Measurements from ENCODE around the gene SWSAP1.

The SWSAP1 gene

DNA sequence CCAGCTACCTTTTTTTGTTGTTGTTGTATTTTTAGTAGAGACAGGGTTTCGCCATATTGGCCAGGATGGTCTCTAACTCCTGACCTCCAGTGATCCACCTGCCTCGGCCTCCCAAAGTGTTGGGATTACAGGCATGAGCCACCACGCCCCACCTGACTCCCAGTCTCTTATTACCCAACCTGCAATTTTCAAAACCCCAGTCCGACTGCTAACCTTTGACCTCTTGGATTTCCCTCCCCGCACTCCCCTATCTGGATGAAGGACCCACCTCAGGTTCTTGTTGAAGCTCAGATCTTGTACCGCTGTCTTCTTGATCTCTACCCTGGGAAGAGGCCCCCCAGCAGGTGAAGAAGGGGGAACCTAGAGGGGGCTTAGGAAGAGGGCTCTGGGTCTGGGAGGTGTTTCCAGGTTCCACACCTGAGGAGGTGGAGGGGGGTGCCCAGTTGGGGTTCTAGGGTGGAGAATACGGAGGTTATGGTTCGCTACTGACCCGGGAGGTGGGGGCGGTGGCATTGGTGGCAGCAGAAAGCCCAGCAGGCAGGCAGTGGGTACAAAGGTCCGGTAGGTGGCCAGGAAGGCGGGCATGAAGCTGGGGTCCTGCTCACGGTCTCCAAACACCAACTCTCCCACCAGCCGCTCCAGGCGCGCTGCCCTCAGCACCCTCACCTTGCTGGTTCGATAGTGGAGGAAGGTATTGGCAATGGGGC is 42.0 kb downstream of the SWSAP1 start:
- DNase-seq, result no peak

DNA sequence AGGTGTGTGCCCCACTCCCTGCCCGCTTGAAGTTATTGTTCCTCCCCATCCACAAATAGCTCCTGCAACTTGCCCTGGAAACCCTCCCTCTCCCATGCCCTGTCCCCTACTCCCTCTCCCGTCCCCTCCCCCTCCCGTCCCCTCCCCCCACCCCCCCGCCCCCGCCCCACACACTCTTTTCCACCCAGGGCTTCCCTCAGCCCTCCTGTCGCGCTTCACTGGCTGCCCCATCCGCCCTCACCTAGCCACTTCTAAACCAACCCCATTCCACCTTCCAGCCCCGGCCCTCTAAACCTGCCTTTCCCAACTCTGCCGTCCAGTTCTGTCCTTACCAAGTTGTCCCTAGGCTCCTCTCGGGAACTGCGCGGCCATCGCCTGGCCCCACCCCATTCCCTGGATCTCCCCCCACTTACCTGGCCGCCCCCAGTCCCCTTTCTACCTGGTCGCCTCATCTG is 43.7 kb downstream of the SWSAP1 start:
- DNase-seq, result no peak

DNA sequence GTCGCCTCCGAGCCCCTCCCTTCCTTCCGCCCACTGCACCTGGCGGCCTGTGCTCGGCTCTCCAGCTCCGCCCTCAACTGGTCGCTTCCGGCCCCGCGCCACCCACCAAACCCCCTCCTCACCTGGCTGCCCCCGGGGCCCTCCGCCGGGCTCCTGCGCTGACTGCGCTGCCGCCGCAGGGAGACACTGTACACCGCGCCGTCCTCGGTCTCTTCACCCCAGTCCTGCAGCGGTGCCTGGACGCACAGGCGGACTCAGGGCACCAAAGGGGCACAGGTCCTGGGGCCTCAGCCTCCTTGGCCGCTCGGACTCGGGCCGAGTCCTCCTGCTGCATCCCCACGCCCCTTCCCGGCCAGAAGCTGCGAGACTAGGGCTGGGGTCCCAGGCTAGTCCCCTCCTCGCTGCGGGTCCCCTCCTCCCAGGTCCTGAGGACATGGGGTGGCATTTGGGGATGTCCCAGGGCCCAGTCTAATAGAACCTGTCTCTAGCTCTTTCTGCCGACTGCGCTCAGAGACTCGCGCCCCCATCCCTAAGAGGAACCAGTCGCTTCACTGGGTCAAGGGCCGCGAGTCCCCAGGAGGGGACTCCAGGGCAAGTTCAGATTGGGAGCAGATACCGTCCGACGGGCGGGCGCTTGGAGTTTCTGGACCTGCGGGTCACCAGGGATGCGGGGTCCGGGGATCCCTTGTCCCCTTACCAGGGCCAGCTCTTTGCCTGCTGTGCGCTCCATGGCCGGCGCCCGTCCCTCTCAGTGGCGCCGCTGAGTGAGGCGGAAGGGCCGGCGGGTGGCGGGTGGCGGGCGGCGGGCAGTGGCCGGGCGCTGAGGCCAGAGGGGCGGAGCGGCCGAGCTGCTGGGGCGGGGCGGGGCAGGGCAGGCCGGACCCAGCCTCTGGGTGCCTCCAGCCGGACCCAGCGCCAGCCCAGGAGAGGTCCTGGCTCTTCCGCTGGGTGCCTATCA is 44.4 kb downstream of the SWSAP1 start, which contains the start of gene RGL3:
Gene RGL3, minus strand, starts transcription at position 766 of the 958 bp plus-strand sequence. Its CDS starts 36 bp downstream, at position 730.
- no peak for DNase-seq

DNA sequence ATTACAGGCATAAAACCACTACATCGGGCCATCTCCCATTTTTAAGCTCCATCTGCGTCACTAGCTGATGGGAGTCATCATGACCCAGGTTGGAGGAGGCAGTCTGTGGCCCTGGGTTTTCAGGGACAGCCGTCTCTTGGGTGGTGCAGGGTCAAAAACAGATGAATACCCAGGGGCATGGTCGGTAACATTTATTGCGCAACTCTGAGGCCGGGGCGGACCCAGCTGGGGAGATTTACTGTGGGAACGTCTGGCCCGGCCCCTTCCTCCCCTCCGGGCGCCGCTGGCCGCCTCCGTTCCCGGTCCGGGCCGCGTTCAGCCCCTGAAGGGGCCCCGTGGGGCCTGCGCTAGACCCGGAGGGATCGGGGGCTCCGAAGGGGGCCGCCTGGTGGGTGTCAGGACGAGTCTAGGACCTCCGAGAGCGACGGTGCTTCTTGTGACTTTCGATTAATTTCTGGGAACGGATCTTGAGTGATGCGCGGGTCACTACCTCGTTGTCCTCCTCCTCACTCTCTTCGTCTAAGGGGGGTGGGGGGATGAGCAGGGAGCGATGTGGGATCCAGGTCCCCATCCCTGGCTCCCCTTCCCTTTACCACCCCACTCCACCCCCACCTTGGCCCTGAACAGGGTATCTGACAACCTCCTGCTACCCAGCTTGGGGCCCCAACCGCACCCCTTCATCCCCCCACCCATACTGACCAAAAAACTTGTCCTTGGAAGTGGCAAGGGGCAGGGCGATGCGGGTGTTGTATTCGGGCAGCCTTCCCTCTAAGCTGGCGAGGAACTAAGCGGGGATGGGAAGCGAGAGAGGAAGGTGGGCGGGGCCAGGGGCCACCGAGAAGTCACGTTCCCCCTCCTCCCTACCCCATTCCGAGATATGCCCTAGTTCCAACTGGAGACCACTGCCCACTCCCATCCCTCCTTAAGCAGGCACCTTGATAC is 46.2 kb downstream of the SWSAP1 start:
- DNase-seq, result no peak

DNA sequence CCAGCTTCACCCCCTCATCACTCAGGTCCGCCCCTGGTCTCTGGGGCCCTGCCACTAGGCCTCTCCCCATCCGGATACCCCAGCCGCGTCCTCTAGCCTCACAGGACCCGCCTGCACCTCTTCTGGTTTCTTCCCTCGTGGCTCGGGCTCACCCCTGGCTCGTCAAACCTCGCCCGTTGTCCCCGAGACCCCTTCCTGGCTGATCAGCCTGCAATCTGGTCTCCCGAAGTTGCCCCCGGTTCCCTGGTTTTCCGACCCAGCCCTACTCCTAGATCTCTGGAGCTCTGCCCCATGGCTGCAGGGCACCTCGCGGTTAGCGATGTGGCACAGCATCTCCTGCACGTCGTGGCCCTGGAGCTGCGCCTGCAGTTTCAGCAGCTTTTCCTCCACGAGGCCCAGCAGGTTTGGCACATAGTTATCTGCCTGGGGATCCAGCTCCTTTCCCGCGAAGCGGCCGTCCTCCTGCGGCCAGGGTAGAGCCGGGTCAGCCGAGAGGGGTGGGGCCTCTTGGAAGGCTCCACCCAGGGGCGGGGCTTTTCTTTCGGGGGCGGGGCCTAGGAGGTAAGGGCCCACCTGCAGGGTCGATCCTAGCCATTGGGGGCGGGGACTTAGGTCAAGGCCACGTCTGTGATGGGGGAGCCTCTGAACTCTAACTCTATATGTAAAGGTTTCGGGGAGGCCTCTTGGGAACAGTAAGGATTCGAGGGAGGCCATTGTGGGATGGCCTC is 47.1 kb downstream of the SWSAP1 start:
- DNase-seq, result no peak

DNA sequence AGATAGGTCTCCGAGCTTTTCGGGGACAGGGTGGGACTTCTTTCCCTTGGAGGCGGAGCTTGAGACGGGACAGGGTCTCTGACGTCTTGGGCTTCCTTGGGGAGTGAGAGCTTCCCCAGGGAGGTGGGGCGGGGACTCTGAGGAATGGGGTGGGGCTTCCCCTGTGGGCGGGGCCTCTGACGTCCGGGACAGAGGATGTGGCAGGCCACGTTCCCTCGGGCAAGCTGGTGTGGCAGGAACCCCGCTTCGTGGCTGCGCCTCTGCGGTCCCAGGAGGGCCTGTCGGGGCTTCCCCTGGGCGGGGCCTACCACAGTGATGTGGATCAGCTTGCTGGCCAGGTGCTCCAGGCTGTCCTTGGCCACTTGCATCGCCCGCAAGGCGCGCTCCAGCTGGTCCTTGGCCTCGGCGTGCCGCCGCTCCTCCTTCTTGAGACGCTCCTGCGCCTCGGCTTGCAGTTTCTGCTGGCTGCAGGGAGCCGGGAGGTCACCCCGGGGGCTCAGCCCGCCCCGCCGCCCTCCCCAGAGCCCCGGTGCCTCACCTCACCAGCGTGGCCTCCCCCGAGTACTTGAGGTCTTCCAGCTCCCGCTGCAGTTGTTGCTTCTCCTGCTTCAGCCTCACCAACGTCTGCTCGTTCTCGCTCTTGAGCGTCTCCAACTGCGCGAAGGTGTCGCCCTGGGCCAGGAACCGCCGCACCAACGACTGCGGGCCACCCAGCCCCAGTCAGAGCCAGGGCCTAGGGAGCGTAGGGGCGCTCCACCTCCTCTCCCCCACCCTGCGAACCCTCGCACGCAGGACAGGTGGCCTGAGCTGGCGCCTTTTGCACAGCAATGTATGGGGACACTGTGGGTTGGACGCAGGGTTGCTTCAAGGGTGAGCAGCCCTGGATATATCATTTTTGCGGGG is 47.9 kb downstream of the SWSAP1 start:
- peak in 1 of 2 experiments; percentile 23 for DNase-seq

DNA sequence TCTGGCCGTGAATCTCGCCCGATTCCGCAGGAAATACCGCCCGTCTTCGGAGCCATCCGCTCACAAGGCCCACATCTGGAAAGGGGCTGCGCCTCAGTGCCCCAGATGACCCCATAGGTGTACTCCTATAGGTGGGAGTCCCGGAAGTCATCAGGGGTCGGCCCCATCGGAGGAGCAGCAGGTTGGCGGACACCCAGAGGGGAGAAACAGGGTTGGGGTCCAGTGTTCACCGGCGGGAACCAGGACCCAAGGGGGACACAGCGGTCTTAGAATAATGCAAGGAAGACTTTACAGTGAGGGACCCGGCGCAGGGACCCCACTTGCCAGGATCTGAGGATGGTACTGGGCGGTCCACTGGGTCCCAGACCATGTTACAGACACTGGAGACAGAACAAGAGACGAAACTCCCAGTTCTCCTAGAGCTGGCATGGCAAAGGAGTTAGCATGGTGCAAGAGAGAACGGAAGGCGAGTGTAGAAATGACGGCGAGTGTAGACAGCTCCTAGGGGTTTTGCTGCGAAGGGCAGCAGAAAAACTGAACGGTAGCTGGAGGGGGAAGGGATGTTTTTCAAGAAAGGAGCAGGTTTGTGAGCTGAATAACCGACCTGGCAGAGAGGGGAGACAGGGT is 48.8 kb downstream of the SWSAP1 start:
- DNase-seq, result peak in 1 of 2 experiments; percentile 3

DNA sequence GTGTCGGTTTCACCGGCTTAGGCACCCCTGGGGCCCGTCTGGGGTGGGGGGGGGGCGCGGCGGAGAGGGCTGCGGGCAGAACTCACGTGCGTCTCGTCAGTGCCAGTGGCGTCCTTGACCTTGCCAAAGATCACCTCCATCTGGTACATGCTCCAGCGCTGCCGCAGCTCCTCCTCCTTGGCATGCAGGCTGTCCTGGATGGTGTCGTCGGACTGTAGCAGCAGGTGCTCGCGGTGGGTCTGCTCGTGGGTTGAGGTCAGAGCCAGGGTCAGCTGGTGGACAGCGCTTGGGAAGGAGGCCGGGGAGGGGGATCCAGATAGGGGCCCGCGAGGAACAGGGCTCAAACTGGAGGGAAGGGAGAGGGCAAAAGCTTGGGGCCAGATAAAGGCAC is 49.3 kb downstream of the SWSAP1 start:
- DNase-seq, result no peak
